CD4-positive, alpha-beta T cell treated with Interleukin-6 at 100 ng/mL for 8 hours (primary cell): Measurements from ENCODE around the gene PCYT1A.
"Not testable (repeated sequence)": the region's sequence is repeated elsewhere in the genome, so short reads cannot be mapped to it uniquely, and the experiment has no call there.

Experiments
- DNase-seq: peaks from one replicate; pipeline ENCODE4 v3.0.0-alpha.2; 2020; ENCODE audit warnings: mixed read lengths, low spot score

The PCYT1A gene

DNA sequence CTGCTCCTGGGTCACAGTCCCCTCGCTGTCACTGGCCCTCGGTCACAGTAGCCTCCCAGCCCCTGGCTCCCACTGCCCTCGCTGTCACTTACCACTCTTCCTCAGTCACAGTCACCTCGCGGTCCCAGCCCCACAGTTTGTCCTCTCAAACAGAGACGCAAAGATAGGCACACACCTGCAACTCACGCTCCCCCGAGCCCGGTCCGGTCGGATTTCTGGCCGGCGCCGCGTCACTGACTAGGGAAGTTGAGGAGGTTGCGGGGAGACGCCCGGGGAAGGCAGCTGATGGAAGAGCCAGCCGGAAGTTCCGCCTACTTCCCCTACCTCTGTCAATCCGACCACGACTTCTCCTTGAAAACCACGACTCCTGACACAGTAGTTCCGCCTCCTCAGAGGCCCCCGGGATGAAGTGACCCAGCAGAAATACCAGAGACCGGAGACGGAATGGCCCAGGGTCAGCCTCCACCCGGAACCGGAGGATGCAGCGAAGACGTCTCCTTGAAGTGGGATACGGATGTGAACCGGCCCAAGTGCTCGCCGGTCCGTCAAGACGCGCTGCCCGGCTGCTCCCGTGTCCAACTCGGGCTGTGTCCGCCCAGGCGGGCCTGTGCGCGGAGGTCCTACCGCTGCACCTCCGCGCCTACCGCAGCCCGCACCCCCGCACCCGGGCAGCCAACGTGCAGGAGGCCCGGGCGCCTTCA lies at the start of gene PCYT1A:
Gene PCYT1A, minus strand, starts transcription at position 287 of the 701 bp plus-strand sequence. CDS start 17,195 bp downstream, outside the sequence.
- DNase-seq: peak; percentile 74

DNA sequence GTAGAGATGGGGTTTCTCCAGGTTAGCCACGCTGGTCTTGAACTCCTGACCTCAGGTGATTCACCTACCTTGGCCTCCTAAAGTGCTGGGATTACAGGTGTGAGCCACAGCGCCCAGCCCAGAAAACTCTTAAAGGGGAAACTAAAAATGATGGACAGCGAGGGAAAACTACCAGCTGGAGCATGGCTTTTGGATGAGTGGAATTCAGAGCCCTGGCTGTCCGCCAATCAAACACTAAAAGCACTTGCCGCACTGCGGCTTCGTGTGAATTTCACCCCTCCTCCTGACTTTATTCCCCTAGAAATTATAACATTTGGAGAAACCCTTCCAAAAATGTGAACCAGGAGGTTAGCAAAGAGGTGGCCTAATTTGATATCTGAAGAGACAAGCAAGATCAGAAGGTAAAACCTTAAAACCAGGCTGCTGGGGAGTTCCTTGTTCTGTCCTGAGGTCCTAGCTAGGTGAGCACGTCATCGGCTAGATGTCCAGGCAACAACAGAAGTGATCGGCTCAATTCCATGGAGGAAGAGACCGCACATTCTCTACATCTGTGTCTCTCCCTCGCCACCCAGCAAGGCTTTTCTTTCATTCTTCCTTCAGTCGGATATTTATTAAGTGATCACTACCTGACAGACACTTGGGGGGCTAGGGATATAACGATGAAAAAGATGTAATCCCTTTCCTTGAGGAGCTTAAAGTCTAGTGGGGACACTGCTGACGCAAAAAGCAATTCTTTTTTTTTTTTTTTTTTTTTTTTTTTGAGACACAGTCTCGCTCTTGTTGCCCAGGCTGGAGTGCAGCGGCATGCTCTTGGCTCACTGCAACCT lies 49.0 kb upstream of the PCYT1A start:
- no peak for DNase-seq

DNA sequence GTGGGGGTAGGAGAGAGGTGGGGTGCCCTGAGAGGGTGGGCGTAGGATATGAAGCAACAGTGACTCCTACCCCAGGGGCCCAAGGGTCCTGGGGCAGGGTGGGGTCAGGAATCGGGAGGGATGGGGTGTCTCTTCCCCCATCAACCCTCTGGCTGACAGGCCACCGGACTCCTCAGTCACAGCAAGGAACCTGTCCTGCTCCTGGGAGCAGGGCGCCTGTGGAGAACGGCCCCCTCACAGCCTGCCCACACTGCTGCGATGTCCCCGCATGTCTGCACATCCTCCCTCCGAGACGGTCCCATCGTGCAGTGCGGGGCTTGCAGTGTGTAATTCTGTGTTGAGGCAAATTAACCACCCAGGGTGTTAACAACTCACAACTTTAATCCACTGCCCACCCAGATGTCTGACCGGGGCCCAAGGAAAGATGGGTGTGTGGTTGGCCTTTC lies 48.0 kb upstream of the PCYT1A start:
- no peak for DNase-seq

DNA sequence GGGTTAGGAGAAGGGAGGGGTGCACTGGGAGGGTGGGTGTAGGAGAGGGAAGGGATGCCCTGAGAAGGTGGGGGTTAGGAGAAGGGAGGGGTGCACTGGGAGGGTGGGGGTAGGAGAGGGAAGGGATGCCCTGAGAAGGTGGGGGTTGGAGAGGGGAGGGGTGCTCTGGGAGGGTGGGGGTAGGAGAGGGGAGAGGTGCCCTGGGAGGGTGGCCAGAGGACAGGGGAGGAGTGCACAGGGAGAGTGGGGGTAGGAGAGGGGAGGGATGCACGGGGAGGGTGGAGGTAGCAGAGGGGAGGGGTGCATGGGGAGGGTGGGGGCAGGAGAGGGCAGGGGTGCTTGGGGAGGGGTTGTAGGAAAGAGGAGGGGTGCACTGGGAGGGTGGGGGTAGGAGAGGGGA lies 47.5 kb upstream of the PCYT1A start:
- DNase-seq: no peak

GRCh38 chr3:196332168-196332567 lies 44.6 kb upstream of the PCYT1A start:
- no peak for DNase-seq

DNA sequence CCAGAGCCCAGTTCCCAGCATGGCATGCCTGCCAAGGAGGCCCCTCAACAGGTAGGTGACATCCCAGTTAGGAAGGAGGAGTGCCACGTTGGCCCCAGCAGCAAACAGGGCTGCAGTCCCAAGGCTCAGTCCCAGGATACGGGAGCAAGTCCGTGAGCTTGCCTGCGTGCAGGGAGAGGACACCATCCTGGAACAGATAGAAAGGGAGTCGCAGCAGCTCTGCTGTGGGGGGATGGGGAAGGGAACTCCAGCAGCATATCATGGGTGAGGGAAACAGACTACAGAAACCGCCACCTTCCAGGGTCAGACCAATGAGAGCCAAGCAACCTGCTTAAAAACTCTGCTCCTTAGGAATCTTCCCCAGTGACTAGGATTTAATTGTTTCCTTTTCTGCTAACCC lies 39.9 kb upstream of the PCYT1A start:
- no peak for DNase-seq

GRCh38 chr3:196326936-196327335 lies 39.4 kb upstream of the PCYT1A start:
- no peak for DNase-seq

- no peak for DNase-seq
Observed at GRCh38 chr3:196323691-196324090, 36.2 kb upstream of the PCYT1A start.

- DNase-seq: no peak
Observed at GRCh38 chr3:196323016-196323415, 35.5 kb upstream of the PCYT1A start.

DNA sequence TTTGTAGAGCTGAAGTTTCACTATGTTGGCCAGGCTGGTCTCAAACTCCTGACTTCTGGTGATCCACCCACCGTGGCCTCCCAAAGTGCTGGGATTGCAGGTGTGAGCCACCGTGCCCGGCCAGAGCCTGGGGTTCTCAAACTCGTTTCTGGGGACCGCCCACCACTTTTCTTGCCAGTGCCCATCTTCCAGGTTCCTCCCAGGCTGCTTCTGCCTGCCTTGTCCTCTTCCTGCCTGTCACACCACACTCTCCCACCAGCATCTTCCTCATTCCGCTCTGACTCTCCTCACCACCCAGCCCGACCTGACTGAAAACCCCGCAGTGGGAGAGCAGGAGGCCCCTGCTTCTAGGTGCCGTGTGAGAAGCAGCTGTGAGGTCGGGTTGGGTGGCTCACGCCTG lies 33.6 kb upstream of the PCYT1A start:
- DNase-seq: no peak

- DNase-seq: no peak
Observed at GRCh38 chr3:196320137-196320536, 32.6 kb upstream of the PCYT1A start.

DNA sequence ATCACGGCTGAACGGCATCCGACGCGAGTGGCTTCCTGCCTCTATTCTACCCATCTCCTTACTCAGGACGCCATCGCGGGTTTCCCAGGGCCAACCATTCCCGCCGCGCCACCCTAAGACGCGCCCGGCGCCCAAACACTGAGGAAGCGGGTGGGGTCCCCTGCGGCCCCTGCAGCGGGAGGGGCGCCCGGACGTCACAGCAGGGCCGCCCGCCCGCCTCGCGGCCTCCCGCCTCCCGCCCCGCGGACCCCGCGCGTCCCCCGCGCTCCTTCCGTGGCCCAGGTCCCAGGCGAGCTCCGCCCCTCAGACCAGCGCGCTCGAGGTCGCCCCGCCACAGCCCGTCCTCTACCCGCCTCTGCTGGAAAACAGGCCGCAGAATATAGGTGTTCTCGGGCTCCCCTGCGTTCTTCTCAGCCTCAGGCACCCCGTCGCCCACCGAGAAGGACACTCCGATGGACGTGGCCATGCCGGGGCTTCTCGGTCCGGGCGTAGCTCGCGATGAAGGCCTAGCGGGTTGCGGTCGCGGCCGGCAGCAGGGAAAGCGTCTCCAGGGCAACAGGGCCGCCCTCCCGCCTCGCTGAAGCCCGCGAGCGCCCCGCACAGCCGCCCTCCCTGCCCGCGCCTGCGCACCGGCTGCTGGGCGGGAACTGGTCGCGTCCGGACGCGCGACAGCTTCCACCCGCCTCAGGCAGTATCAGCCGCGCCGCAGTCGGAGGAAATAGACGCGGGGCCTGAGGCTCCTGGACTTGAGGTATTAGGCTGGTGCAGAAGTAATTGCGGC lies 30.4 kb upstream of the PCYT1A start, which contains the start of gene DYNLT2B:
Gene DYNLT2B, minus strand, starts transcription at position 554 of the 781 bp plus-strand sequence. Its CDS starts 88 bp downstream, at position 466.
- peak; percentile 87 for DNase-seq

DNA sequence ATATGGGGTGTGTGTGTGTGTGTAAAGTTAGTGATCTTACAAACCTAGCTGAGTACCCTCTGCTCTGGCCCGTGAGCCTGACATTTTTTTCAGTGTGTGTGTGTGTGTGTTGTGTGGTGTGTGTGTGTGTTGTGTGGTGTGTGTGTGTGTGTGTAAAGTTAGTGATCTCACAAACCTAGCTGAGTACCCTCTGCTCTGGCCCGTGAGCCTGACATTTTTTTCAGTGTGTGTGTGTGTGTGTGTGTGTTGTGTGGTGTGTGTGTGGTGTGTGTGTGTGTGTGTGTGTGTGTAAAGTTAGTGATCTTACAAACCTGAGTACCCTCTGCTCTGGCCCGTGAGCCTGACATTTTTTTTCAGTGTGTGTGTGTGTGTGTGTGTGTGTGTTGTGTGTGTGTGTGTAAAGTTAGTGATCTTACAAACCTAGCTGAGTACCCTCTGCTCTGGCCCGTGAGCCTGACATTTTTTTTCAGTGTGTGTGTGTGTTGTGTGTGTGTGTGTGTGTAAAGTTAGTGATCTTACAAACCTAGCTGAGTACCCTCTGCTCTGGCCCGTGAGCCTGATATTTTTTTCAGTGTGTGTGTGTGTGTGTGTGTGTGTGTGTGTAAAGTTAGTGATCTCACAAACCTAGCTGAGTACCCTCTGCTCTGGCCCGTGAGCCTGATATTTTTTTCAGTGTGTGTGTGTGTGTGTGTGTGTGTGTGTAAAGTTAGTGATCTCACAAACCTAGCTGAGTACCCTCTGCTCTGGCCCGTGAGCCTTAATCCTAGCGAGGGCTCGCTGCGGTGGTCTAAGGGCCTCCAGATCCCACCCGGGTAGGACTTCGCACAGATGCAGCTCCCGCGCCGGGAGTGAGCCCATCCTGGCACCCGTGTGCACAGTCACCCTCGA lies 29.5 kb upstream of the PCYT1A start:
- DNase-seq: not testable (repeated sequence)

GRCh38 chr3:196315821-196316220 lies 28.3 kb upstream of the PCYT1A start:
- no peak for DNase-seq

- DNase-seq: no peak
Observed at GRCh38 chr3:196314597-196314996, 27.1 kb upstream of the PCYT1A start.

DNA sequence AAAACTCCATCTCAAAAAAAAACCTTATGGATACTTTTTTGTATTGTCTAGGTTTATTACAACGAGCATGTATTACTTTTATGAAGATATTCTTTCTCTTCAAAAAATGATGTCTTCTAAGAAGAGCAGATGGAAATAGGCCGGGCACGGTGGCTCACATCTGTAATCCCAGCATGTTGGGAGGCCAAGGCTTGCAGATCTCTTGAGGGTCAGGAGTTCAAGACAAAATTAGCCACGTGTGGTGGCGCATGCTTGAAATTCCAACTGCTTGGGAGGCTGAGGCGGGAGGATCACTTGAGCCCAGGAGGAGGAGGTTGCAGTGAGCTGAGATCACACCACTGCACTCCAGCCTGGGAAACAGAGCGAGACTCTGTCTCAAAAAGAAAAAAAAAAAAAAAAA lies 26.6 kb upstream of the PCYT1A start:
- DNase-seq: not testable (repeated sequence)

DNA sequence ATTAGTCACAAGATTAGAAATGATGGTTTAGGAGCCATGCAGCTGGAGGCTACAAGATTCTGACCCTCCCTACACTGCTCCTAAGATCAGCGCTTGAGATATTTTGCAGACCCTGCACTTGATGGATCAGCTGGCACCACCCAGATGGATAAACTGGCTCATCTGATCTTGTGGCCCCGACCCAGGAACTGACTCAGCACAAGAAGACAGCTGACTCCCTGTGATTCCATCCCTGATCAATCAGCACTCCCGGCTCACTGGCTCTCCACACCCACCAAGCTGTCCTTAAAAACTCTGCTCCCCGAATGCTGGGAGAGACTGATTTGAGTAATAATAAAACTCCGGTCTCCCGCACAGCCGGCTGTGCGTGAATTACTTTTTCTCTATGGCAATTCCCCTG lies 15.4 kb upstream of the PCYT1A start:
- DNase-seq: not testable (repeated sequence)

DNA sequence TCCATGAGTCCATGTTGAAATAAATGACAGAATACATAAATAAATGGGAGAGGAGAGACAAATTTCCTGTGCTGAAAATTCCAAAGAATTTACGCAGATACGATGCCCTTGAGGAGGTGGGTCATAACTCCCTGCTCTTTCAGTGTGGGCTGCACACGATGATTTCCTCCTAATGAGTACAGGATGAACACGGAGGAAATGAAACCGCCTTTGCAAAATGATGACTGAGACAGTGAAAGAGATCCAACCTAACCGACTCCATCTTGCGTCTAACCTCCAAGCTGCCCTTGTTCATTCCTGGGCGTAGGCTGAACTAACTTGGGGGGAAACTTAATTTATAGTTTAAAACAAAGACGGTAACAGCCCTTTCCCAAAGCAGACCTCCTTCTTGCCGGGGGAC lies 15.0 kb upstream of the PCYT1A start:
- not testable (repeated sequence) for DNase-seq

- DNase-seq: no peak
Observed at GRCh38 chr3:196298521-196298920, 11.0 kb upstream of the PCYT1A start.

DNA sequence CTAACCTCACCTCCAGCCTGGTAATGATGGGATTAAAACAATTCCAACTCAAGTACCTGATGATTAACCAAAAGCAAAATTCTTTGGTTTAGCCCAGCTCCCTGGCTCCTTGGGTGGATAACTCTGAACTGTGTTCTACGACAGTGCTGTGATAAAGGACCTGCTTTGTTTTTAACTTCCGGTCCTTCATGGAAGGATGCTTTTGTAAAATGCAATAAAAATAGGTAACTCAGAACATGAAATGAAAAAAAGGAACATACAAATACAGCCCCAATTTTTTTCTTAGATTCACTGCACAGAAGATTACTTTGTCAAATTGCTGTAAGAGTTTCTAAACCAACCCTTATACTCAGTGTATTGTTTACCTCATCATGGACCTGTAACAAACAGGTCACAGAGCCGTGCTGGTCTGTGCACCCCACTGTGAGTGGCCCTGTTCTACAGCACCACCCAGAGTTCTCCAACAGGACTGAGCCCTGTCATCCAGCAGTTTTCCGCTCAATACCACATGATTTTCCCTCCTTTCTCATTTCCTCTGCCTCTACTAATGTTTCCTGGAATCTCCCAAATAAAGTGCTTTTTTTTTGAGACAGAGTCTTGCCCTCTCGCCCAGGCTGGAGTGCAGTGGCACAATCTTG lies 4.9 kb upstream of the PCYT1A start:
- DNase-seq: no peak

DNA sequence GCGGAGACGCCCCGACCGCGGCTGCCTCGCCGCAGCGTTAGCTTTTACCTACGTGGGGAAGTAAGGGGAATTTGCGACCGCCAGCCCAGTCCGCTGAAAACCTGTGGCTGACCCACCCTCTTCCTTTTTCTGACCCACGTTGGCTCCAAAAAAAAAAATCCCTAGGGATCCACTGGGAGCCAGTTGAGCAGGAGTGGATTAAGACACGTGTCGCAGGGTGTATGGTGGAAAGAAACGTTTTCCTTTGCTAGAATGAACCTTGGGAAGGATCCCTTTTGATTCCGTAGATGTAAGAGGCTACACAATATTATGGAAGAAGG lies 575 bp upstream of the PCYT1A start:
- DNase-seq: no peak
